Activated CD4-positive, alpha-beta T cell treated with anti-CD3 and anti-CD28 coated beads for 1 hour (primary cell): ENCODE measurements around the gene OBP2A.
"Not testable (repeated sequence)": the region's sequence is repeated elsewhere in the genome, so short reads cannot be mapped to it uniquely, and the experiment has no call there.

ENCODE experiments used
- DNase-seq: peaks from one replicate; pipeline ENCODE4 v3.0.0-alpha.2; 2020

Gene OBP2A

GRCh38 chr9:135526730-135527571, 19.0 kb upstream of the OBP2A start:
- DNase-seq: no peak

GRCh38 chr9:135528842-135529435, 17.0 kb upstream of the OBP2A start:
- DNase-seq: not testable (repeated sequence)

GRCh38 chr9:135530146-135530545, 15.8 kb upstream of the OBP2A start:
- DNase-seq: no peak

GRCh38 chr9:135531096-135531495, 14.8 kb upstream of the OBP2A start:
- DNase-seq: no peak

GRCh38 chr9:135533113-135533512, 12.8 kb upstream of the OBP2A start:
- no peak for DNase-seq

- DNase-seq: no peak
These were observed 12.3 kb upstream of the OBP2A start for GRCh38 chr9:135533674-135534073.

- not testable (repeated sequence) for DNase-seq
These were observed 11.7 kb upstream of the OBP2A start for GRCh38 chr9:135534192-135534711.

- not testable (repeated sequence) for DNase-seq
These were observed 11.1 kb upstream of the OBP2A start for GRCh38 chr9:135534826-135535225.

GRCh38 chr9:135535631-135536030, 10.3 kb upstream of the OBP2A start:
- DNase-seq: not testable (repeated sequence)

- no peak for DNase-seq
These were observed 9.7 kb upstream of the OBP2A start for GRCh38 chr9:135536216-135536615.

GRCh38 chr9:135543262-135543894, 2.5 kb upstream of the OBP2A start:
- DNase-seq: not testable (repeated sequence)

- no peak for DNase-seq
These were observed 818 bp upstream of the OBP2A start for GRCh38 chr9:135544981-135545635.

- not testable (repeated sequence) for DNase-seq
These were observed 1.1 kb downstream of the OBP2A start for GRCh38 chr9:135546792-135547617.

GRCh38 chr9:135547756-135548736, 2.1 kb downstream of the OBP2A start:
- no peak for DNase-seq

- DNase-seq: not testable (repeated sequence)
These were observed 3.8 kb downstream of the OBP2A start for GRCh38 chr9:135549478-135550343.

GRCh38 chr9:135550344-135550918, 4.5 kb downstream of the OBP2A start:
- no peak for DNase-seq

- no peak for DNase-seq
These were observed 5.1 kb downstream of the OBP2A start for GRCh38 chr9:135551031-135551430.

GRCh38 chr9:135551456-135551855, 5.5 kb downstream of the OBP2A start:
- no peak for DNase-seq

GRCh38 chr9:135552021-135552697, 6.2 kb downstream of the OBP2A start:
- no peak for DNase-seq
